GM18526 (cell line): ENCODE measurements around the gene FSTL4.

Experiments
- POLR2A ChIP-seq: IDR thresholded peaks from 3 replicates; pipeline ENCODE4 v1.6.1; 2011; ENCODE audit not compliant: insufficient read length; ENCODE audit errors: extremely low read depth

FSTL4 gene

DNA sequence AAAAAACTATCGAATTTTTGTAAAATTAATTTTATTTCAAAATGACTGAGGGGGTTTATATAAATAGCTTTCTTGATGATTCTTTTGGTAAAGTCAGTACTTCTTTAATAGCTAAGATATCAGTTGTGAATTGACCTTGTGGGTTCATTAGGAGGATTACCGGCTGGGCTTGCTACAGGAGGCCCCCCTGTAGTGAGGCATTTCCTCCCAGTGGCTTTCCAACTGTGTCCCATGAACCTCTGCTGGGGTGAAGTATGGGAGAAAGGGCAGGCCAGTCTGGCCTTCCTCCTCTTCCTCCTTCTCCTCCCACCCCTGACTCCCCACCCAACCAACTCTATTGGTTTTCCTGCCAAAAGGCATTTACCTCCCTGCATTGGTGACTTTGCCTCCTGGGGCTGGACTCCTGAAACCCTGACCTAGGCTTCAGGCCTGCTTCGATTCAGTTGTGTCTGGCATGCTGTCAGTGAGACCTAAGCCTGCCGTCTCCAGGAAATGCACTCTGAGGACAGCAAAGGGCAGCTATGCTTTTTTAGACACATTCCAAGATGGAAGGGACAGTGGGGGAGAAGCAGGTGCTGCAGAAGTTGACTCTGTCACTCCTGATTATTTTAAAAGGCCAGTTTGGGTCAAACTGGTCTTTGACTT lies 415.8 kb downstream of the FSTL4 start:
- TF ChIP-seq POLR2A = no peak

DNA sequence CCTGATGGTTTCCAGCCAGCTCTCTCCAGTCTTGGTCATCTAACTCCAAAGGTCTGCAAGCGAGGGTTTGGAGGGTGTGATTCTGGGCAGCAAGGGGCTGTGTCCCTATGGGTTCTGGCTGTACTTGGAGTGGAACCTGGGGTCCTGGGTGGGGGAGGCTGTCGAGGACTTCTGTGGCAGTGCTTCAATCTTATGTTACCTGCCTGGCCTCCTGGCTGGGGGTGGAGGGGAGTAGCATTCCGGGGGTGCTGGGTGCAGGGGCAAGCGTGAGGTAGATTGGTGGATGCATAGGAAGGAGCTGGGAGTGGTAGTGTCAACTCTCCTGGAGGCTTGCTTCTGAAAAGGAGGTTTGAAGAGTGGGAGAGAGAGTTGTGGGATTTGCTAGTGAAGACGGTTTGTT lies 417.1 kb downstream of the FSTL4 start:
- TF ChIP-seq POLR2A = no peak

DNA sequence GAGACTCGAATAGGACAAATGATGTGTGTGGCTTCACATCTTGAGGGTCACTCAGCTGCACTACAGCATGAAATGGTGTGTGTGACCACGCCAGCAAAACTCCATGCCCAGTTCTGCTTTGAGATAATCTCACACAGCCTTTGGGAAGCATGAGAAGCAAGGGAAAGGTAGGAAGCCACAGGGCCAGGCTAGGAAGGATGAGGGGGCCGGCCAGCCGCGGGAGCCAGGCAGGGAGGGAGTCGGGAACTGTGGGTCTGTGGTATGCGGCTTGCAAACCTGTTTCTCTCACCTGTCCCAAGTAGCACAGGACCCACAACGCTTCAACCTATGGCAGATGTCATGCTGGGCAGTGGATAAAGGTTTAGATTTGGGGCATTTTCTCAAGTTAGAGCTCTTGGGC lies 418.5 kb downstream of the FSTL4 start:
- TF ChIP-seq POLR2A = no peak

DNA sequence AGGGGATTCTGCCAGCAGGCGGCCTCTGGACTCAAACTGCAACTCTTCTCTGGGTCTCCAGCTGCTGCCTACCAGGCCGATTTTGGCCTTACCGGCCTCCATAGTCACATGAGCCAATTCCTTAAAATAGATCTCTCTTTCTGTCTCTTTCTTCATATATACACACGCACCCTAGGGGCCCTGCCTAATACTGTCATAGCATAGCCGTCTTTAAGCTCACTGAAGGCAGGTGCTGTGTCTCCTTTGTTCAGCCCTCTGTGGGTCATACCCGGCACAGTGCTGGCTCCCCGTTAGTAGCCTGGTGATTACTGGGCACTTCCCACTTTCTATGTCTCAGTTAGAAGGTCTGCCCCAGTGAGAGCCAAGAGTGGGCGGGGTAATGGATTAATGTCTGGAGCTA lies 419.6 kb downstream of the FSTL4 start:
- TF ChIP-seq POLR2A = no peak

DNA sequence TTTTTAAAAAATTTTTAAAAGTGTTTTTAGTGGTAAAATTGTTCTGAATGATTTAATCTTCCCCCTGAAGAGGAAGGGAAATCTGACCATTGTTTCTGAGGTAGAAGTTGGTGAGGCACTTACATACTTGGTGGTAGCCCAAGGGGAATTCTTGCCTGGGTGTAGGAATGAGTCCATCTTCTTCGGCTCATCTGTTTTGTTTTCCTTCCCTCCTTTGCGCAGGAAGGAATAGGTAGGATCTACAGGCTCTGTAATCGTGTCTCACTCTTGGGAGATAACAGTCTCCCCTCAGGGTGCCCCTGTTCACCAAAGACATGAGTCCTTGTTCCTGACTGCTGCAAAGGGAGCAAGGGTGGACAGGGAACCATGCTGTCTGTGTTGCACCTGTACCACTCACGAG lies 422.5 kb downstream of the FSTL4 start:
- TF ChIP-seq POLR2A = no peak

DNA sequence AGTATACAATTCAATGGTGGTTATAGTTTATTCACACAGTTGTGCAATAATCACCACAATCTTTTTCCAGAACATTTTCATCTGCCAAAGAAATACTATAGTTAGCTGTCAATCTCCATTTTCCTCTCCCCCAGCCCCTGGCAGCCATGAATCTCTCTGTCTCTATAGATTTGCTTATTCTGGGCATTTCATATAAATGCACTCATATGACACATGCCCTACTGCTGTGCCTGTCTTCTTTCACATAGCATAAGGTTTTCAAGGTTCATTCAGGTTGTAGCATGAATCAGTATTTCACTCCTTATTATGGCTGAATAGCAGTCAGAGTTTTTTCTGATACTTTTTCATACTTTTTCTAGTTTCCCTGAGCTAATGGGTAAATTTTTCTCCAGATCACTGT lies 432.9 kb downstream of the FSTL4 start:
- no peak for TF ChIP-seq POLR2A

DNA sequence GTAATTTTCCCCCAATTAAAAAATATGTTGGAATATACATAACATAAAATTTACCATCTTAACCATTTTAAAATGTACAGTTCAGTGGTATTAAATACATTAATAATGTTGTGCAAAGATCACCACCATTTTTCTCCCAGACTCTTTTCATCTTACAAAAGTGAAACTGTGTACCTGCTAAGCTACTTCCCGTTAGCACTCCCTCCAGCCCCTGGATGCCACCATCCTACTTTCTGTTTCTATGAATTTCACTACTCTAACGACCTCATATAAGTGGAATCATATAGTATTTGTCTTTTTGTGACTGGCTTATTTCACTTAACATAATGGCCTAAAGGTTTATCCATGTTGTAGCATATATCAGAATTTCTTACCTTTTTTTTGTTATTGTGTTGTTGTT lies 447.6 kb downstream of the FSTL4 start:
- no peak for TF ChIP-seq POLR2A

DNA sequence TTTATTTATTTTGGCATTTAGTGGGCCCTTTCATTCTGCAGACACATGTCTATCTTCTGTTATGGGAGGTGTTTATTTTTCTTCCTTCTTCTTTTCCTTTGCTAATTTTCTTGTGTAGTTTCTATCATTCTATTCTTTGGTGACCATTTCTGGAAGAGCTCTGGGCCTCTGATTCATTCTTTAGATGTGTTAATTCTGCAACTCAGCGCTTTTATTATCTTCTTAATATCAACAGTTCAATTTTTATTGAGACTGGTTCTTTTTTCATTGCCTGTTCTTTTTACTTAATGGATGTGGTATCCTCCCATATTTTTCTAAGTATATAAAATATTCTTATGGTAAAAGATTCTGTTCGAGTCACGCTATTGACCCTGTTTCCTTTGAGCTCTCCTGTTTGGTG lies 448.5 kb downstream of the FSTL4 start:
- TF ChIP-seq POLR2A = no peak

DNA sequence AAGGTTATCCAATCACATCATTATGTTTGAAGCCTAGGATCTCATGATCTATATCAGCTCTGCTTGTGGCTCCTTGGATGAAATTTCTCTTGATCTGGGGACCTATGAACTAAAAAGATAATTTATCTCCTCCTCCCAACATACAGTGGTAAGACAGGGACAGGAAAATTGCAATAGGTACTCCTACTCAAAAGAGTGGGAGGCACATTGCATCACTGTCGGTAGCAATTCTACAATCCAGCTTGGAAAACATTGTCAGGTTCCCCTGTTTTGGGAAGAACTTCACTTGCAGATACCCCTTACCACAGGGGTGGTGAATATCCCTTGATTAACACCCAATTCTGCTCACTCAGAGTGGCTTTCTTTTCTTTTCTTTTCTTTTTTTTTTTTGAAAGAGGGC lies 452.8 kb downstream of the FSTL4 start:
- no peak for TF ChIP-seq POLR2A

DNA sequence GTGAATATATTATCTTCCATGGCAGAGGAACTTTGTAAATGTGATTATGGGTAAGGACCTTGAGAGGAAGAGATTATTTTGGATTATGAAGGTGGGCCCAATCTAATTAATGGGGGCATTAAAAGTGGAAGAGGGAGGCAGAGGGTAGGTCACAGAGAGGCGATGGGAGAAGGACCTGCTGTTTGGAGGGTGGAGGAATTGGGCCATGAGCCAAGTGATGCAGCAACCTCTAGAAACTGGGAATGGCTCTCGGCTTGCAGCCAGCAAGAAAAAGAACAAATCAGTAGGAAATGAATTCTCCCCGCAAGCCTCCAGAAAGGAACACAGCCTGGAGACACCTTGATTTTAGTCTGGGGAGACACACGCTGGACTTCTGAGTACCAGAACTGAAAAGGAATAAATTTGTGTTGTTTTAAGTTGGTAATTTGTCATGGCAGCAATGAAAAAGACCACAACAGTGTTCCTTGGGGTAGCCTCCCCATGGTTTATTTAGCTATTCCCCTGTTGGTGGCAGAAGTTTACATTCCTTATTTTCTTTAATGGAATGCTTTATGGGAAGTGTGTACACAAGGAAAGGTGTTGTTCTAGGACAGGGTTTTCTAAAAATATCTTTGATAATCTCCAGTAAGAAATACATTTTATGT lies 456.9 kb downstream of the FSTL4 start:
- no peak for TF ChIP-seq POLR2A

DNA sequence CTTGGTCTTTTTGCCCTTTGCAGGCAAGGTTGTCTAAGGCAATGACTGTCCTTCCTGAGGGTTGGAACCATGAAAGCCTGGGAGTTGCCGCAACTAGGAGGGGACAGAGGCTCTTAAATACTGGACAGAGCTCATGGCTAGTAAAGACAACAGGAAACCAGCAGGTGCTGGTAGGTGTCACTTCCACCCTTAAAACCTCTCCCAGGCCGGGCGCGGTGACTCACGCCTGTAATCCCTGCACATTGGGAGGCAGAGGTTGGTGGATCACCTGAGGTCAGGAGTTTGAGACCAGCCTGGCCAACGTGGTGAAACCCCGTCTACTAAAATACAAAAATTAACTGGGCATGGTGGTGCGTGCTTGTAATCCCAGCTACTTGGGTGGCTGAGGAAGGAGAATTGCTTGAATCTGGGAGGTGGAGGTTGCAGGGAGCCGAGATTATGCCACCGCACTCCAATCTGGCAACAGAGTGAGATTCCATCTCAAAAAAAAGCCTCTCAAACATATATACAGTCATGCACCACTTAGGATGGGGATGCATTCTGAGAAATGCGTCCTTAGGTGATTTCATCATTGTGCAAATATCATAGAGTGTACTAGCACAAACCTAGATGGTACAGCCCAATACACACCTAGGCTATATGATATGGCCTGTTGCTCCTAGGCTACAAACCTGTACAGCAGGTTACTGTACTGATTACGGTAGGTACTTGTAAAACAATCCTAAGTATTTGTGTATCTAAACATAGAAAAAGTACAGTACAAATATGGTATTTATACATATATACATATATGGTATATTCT lies 457.9 kb downstream of the FSTL4 start:
- no peak for TF ChIP-seq POLR2A

DNA sequence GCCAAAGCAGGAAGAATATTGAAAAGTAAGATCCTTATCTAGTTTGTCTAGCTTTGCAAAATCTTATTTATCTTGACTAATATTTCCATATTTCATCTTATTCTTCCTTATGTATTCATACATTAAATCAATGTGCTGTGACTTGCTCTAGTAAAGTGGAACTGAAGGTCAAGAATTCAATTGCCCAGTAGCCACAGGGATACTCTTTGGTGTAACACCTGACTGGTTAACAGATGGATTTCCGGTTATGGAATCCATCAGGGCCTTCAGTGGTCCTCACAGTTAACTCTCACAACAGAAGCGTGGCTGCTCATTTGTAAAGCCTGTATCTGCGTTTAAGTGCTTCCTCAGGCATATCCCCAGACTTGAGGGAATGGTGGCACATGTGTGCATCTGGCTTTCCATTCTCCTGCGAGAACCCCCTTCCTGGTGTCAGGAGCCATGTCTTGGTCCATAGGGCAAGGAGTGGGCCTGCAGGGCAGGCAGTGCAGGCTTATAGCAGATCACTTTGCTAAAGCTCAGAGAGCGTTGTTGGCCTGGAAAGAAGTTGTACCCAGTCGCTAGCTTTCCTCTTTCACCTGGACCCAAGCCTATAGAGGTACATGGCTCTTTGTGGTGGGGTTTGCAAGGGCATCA lies 461.3 kb downstream of the FSTL4 start:
- no peak for TF ChIP-seq POLR2A

DNA sequence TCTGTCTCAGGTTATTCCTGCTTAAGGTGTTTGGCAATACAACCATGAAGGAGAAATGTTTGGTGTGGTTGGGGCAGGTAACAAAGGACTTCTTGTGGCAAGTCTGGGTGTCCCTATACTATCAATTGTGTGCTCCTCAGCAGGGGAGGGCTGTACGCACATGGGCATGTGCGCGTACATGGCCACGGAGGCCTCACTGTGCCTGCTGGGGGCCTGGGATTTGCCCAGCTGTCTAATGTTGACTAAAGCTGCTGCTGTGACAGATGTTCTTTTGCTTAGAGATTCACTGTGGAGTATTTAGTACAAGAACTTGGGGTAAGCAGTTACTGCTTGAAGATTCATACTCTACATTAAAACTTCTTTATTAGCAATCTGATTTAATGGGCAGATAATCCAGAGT lies 463.0 kb downstream of the FSTL4 start:
- TF ChIP-seq POLR2A = no peak

DNA sequence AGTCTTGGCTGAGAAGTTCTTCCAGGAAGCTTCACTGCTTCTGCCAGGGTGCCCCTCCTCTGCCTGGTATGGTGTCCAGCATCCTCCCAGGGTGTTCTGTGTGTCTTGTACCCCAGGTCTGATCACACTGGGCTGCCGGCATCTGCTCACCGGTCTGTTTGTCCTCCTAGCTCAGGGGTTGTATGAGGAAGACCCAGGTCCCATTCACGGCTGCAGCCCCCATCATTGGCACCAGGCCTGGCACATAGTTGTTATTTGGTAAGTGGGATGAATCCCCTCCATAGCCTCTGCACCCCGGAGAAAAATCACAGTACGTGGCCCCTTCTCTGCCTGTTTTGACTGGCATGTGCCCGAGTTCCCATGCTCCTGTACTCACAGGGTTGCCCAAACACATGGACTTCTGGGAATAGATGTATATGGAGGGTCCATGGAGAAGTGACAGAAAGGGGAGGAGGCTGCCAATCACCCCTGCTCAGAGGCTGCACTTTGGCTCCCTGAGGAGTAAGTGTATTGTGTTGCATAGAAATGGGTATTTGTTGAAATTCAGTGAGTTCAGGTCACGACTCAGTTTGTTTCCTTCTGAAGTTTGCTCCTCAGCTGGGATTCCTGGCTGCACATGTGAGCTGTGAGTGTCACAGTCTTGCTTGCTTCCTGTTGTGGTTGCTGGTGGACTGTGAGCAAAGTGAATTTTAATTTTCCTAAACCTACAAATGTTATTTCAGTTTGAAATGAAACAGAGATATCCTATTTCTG lies 464.4 kb downstream of the FSTL4 start:
- TF ChIP-seq POLR2A = no peak

DNA sequence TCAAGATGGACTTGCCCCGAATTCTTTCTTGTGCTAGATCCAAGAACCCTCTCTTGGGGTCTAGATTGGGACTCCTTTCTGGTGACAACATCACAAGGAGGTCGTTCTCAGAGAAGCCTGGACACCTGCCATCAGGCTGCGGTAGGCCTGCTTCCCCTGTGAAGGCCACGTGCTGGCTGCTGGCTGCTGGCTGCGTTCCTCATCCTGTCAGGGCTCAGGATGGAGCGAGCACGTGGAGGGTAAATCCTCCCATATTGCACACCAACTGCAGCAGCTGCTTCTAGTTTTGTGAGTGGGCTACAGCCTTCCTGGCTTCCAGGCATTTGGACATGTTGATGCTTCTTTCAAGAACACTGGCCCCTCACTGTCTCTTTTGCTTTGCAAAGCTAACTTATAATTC lies 464.9 kb downstream of the FSTL4 start:
- TF ChIP-seq POLR2A = no peak
